ENCODE data around the gene NOS2.
A peak's percentile ranks its signal among the peaks of the same experiment; 100 is the strongest.

NOS2 gene

DNA sequence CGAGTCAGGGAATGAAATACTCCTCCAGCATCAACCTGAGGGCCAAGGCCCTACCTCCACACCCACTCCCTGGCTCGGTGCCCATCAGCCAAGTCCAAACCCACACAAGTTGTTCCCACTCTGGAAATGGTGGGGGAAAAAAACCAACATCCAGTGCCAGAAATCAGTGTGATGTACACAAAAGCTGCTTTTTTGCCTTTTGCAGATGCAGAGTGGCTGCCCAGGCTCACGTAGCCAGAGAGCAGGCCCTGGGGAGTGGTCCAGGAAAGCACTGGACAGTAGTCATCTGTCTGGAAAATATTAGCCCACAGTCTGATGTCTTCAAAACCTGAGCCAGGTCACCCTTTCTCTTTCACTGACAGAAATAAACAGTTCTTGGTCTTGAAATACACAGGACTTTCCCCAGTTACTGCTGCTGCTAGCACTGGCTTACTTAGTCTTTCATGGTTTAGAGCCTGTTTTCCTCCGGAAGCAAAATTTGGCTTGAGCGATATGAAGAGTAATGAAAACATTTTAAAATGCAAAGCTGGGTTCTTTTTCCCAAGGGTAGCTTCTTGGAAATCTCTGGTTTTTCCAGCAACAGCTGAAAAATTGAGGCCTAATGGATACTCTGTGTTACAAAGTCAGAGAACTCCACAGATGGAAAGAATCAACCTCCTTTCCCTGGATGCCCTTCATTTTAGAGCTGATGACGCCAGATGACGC is 18.2 kb upstream of the NOS2 start:
- no peak for DNase-seq

- DNase-seq, result no peak
Measured at GRCh38 chr17:27817731-27818130, 17.4 kb upstream of the NOS2 start.

DNA sequence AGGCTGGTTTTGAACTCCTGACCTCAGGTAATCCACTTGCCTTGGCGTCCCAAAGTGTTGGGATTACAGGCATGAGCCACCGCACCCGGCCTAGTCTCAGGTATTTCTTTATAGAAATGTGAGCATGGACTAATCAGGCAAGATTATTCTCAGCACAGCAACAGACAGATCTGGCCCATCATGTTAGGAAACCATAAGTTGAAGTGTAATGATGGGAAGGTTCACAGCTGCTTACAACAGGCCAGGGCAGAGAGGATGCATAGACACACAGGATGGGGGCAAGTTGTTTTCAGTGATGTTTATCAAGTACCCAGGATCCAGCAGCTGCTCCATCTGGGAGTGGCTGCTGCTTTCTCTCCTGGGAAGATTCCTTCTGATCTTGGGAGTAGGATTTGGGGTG is 16.6 kb upstream of the NOS2 start:
- no peak for DNase-seq

DNA sequence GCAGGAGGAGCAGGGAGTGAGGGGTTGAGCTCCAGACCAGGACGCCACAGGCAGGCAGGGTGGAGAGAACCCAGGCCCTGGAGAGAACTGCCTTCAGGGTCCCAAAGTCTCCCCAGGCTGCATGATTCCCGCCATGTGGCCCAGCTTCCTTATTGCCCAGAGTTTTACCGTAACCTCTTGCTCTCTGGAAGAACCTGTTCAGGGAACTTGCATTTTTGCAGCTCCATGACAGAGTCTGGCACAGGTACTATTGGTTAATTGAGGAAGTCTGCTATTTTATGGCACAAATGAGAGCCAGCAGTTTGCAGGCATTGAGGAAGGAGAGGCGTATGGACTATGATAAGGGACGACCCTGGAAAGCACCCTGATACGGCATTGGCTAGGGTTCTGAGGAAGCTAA is 11.6 kb upstream of the NOS2 start:
- no peak for DNase-seq

DNA sequence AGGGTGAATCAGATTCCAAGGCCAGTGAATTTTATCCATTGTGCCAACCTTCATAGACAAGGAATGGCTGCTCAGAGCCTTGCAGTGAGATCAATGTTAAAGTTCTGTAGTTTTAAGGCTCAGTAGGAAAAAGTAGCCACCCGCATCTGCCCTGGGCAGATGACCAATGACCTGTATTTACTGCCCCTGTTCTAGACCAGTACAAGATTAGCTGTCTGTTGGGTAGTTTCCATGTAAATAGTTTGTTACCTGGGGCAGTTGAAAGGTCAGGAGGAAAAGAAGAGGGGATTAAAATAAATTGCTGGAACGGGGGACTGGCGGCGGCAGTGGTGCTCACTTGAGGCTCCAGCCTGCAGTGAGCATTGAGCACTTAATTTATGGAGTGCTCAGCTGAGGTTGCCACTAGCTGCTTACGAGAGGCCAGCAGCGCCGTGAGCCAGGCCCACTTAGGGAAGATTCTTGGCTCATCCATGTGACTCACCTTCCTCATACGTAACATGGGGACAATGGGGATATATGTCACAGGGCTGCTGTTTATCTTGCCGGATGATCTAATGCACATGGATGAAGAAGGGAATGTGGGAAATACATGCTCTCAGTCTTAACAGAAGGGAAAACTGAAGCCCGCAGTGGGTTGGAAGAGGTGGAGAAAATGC is 10.7 kb upstream of the NOS2 start:
- no peak for DNase-seq

DNA sequence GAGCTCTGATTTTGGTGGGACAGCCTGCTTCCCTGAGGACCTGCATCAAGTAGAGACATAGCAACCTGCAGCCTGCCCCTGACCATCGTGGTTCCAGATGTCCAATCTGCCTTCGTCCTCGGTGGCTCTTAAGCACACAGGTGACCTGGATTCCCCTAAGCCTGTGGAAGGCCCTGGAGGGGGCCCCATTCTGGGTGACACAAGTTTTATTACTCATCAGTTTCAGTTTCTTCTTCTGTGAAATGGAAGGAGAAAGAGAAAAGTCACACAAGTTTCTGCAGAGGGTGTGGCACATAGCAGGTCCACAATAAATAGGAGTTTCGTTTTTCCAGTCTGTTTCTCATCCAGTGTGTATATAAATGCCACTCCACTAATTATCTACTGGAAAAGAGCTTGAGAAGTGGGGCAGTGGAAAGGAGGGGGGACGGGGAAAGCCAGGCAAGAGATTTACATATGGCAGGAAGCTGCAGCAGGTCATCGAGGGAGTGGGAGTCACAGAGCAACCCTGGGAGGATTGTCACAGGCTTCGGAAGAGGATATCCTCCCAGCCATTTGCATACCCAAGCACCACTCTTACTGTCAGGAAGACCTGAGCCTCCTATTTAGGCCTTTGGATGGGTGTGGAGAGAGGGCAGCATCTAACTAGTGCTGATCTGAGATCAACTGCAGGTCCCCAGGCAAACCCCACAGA is 10.0 kb upstream of the NOS2 start:
- no peak for DNase-seq

DNA sequence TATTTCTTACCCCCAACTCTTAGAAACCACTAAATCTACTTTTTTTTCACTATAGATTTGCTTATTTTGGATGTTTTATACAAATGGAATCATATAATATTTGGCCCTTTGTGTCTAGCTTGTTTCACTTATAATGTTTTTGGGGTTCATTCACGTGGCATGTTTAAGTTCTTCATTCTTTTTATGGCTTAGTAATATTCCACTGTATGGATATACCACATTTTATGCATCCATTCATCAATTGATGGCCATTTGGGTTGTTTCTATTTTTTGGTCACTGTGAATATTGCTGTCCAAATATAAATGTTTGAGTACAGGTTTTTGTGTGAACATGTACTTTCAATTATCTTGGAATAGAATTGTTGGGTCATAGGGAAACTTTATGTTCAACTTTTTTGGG is 9.2 kb upstream of the NOS2 start:
- no peak for DNase-seq

DNA sequence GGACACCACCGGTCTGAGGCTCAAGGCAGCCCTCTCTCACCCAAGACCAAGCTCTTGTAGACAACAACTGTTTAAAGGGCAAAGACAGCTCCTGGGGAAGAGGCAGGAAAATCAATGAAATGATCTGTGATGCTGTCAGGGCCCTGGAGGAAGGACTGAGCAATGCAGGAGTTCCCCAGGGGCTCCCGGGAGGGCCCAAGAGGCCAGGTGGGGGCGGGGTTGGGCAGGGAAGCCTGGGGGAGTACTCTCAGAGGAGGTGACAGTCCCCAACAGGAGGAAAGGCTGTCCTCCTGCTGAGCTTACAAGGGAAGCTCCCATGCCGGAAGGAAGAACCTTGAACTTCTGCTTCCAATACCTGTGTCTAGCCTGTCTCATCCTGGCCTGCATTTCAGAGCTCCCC is 8.3 kb upstream of the NOS2 start:
- DNase-seq, result no peak

GRCh38 chr17:27807567-27808470 is 7.5 kb upstream of the NOS2 start:
- DNase-seq, result peak; percentile 66

- DNase-seq, result peak; percentile 71
Measured at GRCh38 chr17:27805520-27806146, 5.3 kb upstream of the NOS2 start.

GRCh38 chr17:27804113-27804512 is 3.8 kb upstream of the NOS2 start:
- DNase-seq, result no peak

DNA sequence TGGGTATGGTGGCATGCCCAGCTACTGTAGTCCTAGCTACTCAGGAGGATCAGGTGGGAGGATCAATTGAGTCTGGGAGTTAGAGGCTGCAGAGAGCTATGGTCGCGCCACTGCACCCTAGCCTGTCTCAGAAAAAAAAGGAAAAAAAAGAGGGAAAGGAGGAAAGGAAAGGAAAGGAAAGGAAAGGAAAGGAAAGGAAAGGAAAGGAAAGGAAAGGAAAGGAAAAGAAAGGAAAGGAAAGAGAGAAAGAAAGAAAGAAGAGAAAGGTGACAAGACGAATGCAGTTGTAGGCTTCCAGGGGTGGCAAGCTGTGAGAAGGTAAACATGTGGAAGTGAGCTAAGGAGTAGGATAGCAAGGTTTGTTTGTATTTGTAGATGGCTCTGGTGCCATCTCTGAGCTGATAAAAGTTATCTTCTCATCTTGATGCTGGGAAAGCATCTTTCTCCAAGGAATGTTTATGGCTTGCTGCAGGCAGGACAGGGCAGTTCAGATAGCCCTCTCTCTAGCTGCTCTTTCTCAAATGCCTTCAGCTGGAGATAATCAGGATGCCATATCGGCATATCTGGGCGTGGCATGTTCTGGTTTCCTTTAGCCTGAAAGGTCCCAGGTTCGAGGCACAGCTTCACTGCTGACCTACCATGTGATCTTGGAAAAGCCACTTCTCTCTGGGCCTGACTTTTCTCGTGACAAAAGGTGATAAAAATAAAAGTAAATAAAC is 2.8 kb upstream of the NOS2 start:
- no peak for DNase-seq

DNA sequence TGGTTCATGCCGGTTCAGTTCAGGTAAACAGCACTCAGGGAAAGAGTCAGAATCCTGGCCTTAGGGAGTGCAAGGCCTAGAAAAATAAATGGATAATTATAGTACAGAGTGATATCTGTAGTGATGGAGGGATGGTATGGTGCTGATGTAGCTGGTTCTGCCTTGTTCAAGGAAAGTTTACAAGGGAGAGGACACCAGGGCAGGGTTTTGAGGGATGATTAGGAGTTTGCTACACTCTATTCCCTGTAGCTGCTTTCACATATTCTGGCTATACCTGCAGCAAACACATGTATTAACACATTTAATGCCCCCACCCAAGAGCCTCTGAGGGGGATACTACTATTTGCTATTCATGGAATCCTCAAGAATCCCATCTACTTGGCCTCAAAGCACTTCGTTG is 1.7 kb upstream of the NOS2 start:
- DNase-seq, result no peak

GRCh38 chr17:27798376-27798775 is 2.0 kb downstream of the NOS2 start:
- DNase-seq, result no peak

DNA sequence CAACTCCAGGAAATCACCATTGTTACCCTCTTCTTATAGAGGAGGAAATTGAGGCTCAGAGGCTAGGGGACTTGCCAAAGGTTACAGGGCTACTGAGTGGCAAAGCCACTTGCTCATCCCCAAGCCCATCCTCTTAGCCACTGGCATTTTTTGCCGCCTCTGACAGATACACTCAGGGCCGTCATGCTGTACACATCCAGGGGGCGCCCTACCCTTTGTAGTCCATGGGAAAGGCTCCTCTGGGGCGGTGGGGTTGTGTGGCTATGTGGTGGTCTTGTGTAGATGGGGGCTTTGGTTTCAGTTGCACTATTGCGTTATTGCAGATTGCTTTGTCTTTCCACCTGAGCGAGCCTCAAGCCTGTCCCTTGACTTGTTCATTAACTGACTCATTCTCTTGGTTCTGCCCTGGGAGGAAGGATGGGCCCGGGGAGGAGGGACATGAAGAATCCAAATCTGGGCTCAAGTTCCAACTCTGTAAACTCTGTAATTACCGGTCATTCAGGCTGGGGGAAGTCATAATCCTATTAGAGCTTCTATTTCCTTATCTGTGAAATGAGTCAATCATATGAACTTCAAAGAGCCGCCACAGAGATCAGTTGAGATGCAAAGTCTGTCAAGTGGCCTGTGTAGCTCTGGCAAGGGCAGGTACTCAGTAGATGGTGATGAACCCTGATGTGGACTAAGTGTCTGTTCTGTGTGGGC is 2.8 kb downstream of the NOS2 start:
- DNase-seq, result no peak

DNA sequence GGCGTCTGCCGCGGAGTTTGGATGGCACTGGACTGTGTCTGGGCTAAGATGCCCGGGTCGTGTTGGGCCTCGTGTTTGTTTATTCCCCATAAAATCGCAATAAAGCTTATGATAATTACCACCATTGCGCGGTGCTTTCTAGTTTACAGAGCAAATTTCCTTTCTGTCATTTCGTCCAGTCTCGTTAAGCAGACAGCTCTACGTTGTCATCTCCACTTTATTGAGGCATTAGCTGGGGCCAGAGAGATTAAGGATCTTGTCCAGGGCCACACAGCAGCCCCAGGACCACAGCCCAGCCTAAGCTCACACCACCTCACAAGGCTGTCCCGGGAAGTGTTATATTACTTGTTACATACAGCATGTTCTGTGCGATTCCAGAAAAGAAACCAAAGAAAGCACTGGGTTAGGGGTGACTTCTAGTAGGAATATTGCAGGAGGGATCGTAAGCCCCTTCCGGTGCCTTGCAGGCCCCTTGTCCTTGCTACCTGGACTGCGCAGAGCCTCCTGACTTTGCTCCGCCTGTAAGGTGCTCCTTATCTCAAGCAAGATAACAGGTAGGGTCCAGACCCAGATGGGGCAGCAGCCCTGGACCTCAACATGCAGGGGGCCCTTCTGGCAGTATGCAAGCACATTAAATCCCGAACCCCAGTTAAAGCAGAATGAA is 6.3 kb downstream of the NOS2 start:
- no peak for DNase-seq

DNA sequence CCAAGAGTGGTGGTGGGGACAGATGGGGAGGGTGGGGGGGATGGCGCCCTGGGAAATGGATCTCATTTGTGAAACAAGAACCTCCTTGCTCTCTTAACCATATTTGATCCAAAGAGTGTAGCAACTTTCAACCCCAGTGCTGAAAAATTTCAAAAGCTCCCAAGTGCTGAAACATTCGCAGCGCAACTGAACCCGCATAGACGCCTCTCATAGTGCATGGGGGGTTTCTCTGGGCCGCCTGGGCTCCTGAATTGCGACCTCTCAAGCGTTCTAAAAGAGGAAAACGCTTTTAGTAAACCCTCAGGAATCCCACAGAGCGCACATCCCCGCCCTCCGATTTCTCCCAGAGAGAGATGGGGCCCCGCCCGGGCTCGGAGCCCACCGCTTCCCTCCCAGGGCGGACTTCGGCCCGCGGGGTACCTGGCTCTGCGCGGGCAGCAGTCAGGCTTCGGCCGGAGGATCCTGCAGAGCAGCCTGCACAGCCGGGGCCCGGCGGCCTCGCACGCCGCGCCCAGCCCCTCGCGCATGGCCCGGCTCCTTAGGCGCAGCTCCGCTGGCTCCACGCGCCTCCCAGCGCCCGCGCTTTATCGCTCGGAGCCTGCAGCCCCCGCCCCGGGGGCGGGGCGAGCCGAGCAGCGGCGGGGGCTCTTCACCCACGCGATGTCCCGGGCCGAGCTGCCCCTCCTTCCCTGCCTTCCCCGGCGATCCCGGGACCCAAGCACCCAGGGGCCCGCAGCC is 7.0 kb downstream of the NOS2 start:
- DNase-seq, result no peak

DNA sequence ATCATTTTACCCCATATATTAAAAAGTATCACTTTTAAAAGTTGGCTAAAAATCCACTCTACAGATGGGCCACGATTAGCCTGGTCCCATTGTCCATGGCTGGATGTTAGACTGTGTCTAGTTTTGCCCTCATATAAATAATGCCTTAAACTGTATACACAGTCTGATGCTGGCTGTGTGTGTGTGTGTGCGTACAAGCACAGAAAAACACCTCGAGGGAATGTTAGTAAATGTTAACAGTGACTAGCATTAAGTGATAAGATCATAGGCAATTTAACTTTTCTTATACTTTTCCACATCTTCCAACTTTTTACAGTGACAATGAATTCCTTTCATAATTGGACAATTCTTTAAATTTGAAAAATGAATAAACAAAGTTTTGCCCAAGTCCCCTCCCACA is 8.2 kb downstream of the NOS2 start:
- DNase-seq, result no peak

DNA sequence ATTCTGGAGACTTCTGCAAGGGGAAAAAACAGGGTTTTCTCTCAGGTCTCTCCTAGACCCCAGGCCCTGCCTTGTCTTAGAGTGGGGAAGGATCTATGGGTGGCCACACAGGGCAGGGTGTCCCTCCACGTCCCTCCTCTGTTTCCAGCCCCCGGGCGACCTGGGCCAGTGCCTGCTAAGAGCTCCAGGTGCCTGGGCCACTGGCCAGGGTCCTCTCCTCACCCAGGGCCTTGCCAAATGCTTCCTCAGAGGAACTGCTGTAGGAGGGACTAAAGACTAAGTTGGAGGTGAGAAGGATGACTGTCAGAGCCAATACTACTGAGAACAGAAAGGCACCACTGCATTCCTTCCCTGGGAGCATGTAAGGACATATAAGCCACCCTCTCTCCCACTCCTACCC is 11.4 kb downstream of the NOS2 start:
- DNase-seq, result no peak

All from NCI-H2107 (cell line).